AG09309 (cell line): ENCODE results near the gene PLCXD1.
"Not testable (repeated sequence)": the region's sequence is repeated elsewhere in the genome, so short reads cannot be mapped to it uniquely, and the experiment has no call there.

Source experiments
- DNase-seq: peaks from one replicate; pipeline ENCODE4 v3.0.0-alpha.2; 2010; ENCODE audit warnings: low read depth
- H3K4me3 ChIP-seq: 2 replicates; pipeline ENCODE4 v1.5.1; 2011; ENCODE audit warnings: mild to moderate bottlenecking, low read depth, low read length, moderate library complexity; ENCODE audit not compliant: control insufficient read depth
- CTCF ChIP-seq: IDR thresholded peaks from 2 replicates; pipeline ENCODE4 v1.5.1; 2011; ENCODE audit warnings: mild to moderate bottlenecking, low read depth, low read length, inconsistent platforms; ENCODE audit not compliant: insufficient read depth, control insufficient read depth; ENCODE audit errors: missing control alignments

The PLCXD1 gene

GRCh38 chrX:253451-254297, 27.5 kb upstream of the PLCXD1 start:
- DNase-seq = no peak
- TF ChIP-seq CTCF = no peak
- no peak overlapping the region for H3K4me3 ChIP-seq

DNA sequence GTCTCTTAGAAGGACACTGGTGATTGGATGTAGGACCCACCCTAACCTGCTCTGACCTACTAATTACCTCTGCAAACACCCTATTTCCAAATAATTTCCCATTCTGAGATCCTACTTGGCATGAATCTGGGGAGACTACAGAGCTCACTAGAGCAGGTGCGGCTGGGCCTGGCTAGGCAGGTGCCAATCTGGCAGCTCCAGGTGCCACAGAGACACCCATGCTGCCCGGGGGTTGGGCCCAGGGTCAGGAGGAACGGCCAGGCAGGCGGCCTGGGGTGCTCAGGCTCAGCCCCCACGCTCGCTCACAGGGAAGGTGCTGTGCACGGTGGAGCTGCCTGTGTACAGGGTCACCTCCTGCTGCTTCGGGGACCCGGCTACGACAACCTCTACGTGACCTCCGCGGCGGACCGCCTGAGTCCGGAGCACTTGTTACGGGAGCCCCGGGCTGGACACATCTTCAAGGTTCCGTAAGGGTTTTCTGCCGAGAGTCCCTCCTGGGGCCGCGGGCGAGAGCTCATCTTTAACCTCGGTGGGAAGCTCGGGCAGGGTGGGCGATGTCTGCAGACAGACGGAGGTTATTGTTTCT, 26.5 kb upstream of the PLCXD1 start:
- no peak for TF ChIP-seq CTCF

GRCh38 chrX:255923-256331, 25.3 kb upstream of the PLCXD1 start:
- no peak for DNase-seq
- H3K4me3 ChIP-seq = no peak overlapping the region
- TF ChIP-seq CTCF = no peak

More for the DNA sequence above, 26.5 kb upstream of the PLCXD1 start:
- DNase-seq = no peak
- H3K4me3 ChIP-seq = no peak overlapping the region

- not testable (repeated sequence) for H3K4me3 ChIP-seq, DNase-seq
Measured at GRCh38 chrX:257054-257453, 24.1 kb upstream of the PLCXD1 start.

DNA sequence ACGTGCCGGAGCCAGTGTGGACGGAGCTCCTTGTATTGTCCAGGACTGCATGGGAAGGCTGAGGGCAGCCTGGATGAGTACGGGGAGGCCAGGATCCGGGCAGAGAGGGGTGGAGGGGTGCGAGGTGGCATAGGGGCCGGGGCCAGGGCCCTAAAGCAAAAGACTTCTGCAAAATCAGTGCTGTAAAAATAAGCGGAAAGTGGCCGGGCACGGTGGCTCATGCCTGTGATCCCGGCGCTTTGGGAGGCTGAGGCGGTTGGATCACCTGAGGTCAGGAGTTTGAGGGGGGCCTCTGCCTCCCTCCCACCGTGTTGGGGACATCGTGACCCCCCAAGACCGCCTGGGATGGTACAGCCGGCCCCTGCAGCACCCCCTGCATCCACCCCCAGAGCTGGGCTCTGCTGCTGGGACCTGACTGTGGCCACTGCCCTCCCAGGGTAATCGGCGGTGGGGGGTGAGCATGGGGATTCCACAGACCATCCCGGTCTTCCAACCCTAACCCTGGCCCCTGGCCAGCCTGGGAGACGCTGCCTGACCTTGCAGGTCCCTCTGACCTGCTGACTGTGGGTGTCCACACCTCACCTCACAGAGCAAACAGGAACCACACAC, 23.4 kb upstream of the PLCXD1 start:
- no peak overlapping the region for H3K4me3 ChIP-seq
- DNase-seq = no peak
- no peak for TF ChIP-seq CTCF

DNA sequence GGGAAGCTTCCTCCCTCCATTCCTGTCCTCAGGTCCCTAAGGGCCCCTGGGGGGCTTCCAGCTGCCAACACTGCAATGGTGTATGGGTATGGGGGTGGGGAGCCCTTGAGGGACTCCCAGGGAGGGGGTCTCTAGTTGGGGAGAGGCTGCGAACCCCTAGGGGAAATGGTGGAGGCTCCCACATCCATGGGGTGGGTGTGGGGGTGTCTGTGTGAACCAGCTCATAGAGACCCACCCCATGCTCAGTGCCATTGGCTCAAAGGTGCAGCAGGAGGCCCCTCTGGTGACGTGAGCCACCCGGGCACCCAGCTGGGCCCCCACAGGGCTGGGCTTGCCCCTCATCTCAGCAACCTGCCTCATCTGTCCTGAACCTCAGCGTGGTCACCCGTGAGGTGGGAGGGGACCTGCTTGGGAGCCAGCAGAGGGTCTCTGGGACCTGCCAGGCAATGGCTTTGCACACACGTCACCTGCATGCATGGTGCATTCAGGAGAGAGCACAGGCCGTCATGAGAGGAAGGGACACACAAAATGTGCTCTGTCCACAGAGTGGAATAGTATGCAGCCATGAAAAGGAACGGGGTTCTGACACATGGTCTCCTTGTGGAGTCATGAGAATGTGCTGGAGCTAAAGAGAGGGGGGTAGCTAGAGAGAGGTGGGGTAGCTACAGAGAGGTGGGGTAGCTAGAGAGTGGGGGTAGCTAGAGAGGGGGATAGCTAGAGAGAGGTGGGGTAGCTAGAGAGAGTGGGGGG, 22.7 kb upstream of the PLCXD1 start:
- no peak for TF ChIP-seq CTCF
- no peak for DNase-seq
- no peak overlapping the region for H3K4me3 ChIP-seq

- no peak for TF ChIP-seq CTCF
- H3K4me3 ChIP-seq = no peak overlapping the region
Measured at GRCh38 chrX:259692-260355, 21.4 kb upstream of the PLCXD1 start.

More at GRCh38 chrX:259692-260355, 21.4 kb upstream of the PLCXD1 start:
- no peak for DNase-seq
